IPS-18c (cell line): ENCODE results near the gene FAM170B.

Experiments
- H3K4me3 ChIP-seq: 2 replicates; pipeline ENCODE4 v1.7.0; 2013; ENCODE audit warnings: low read depth, mild to moderate bottlenecking, low read length, moderate library complexity; ENCODE audit not compliant: insufficient read depth
- H3K9me3 ChIP-seq: one replicate; pipeline ENCODE4 v1.6.1; 2013; ENCODE audit warnings: mild to moderate bottlenecking, low read length, moderate library complexity; ENCODE audit not compliant: control insufficient read depth, insufficient read depth

Gene FAM170B

DNA sequence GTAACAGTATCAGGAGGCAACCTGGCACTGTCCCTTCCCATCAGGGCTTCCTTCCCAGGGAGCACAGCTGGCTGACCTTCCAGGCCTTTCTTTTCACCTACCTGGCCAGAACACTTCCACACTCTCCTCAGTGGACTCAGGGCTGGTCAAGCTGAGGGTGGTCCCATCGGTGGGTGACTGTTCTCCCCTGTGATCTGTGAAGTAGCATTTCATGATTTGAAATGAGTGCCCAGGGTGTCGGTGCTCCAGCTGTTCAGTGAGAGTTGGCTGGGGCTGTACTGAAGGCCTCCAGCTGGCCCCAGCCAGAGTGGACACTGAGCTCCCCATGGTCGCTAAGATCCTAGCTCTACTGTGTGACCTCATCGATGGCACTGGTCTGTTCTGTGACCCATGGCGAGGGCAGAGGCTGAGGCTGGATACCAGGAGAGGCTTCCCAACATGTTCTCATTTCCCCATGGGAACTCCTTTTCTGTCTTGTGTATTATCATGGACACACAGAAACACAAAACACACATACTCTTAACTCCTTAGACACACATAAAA lies at the start of gene FAM170B:
Gene FAM170B, minus strand, starts transcription at position 316 of the 543 bp plus-strand sequence. Its CDS starts 103 bp downstream, at position 213.
- H3K9me3 ChIP-seq, result no peaks in the 10 kb centered on the region
- no peak within 1 kb of the TSS for H3K4me3 ChIP-seq

- H3K9me3 ChIP-seq, result no peaks in the 10 kb centered on the region
- H3K4me3 ChIP-seq, result no peak overlapping the region
Measured at GRCh38 chr10:49182776-49183175, 49.0 kb upstream of the FAM170B start.

DNA sequence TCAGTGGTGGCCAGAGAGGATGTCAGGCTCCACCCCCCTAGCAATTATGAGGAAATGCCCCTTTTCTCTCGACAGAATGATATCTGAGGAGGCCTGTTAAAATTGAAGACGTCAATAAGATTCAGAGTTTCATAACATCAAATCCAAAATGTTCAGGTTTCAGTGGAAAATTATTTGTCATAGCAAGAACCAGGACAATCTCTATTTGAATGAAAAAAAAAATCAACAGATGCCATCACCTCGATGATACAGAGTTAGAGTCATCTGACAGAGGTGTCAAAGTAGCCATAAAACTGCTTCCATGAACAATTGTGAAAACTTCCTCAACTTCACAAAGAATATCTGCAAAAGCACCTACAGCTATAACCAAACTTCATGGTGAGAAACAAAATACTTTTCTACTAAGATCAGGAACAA lies 46.6 kb upstream of the FAM170B start:
- H3K4me3 ChIP-seq, result no peak overlapping the region

DNA sequence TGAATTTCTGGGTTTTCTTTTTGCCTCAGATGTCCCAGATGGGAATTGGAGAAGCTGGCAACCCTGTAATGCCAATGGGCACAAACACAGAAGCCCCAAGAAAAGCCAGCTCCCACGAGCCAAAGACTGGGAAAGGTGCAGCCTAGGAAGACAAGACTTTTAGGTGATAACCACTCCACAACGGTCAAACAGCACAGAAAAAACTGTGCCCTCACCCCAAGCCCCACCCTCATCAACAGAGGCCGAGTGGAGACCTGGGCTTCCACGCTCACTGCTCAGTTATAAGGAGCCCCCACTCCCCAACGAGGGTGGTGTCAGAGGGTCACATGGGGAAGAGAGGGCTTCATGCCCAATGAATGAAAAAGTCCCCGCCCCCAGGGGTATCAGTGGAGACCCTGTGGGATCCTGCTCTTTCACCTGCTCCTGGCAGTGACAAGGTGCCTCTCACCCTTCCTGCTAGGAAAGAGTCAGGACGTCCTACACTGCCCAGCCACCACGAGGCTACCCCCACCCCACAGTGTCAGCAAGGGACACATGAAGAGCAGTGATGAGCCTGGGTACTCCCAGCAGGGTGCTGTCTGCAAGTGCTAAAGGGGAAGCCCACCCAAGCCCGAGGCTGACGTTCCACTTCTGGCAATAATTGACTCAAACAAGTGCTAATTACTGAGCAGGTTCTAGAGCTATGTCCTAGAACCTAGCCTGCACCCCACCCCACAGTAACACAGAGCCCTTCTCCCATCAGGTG lies 46.0 kb upstream of the FAM170B start:
- Histone ChIP-seq H3K9me3 (no peaks in the 10 kb centered on the region), H3K4me3 (no peak overlapping the region)

More for the DNA sequence above, 46.6 kb upstream of the FAM170B start:
- no peaks in the 10 kb centered on the region for H3K9me3 ChIP-seq

GRCh38 chr10:49178489-49179471 lies 45.0 kb upstream of the FAM170B start:
- H3K4me3 ChIP-seq, result no peak overlapping the region
- no peaks in the 10 kb centered on the region for H3K9me3 ChIP-seq

- H3K4me3 ChIP-seq, result no peak overlapping the region
- H3K9me3 ChIP-seq, result no peaks in the 10 kb centered on the region
Measured at GRCh38 chr10:49177391-49178355, 43.9 kb upstream of the FAM170B start.

GRCh38 chr10:49176310-49177268 lies 42.8 kb upstream of the FAM170B start:
- Histone ChIP-seq H3K4me3 (no peak overlapping the region), H3K9me3 (peaks cover under 1% of the 10 kb centered on the region)

GRCh38 chr10:49175587-49176309 lies 41.9 kb upstream of the FAM170B start:
- no peak overlapping the region for H3K4me3 ChIP-seq

GRCh38 chr10:49174926-49175500 lies 41.2 kb upstream of the FAM170B start:
- H3K4me3 ChIP-seq, result no peak overlapping the region
- H3K9me3 ChIP-seq, result peaks cover 2% of the 10 kb centered on the region

More at GRCh38 chr10:49175587-49176309, 41.9 kb upstream of the FAM170B start:
- peaks cover 2% of the 10 kb centered on the region for H3K9me3 ChIP-seq

- peaks cover 2% of the 10 kb centered on the region for H3K9me3 ChIP-seq
- no peak overlapping the region for H3K4me3 ChIP-seq
Measured at GRCh38 chr10:49174261-49174925, 40.6 kb upstream of the FAM170B start.

GRCh38 chr10:49173853-49174252 lies 40.0 kb upstream of the FAM170B start:
- H3K9me3 ChIP-seq, result peaks cover 2% of the 10 kb centered on the region
- no peak overlapping the region for H3K4me3 ChIP-seq

- Histone ChIP-seq H3K4me3 (no peak overlapping the region), H3K9me3 (peaks cover 2% of the 10 kb centered on the region)
Measured at GRCh38 chr10:49173201-49173772, 39.5 kb upstream of the FAM170B start.

DNA sequence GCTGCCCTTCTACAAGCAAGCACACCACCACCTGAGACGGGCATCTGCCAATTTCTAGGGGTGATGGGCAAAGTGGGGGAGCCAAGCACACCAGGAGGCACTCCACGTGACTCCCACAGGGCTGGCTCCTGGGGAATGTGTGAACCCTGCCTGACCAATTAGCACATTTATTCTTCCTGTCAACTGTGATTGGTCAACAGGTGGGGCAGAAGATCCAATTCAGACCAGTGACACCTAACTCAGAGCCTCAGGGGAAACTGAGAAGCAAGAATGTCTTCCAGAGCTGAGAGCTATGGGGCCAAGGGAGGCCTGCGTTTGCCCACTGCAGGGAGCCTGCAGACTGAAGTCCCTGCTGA lies 38.9 kb upstream of the FAM170B start:
- Histone ChIP-seq H3K9me3 (peaks cover 2% of the 10 kb centered on the region), H3K4me3 (no peak overlapping the region)
